GM23338 (cell line): Measurements from ENCODE around the gene PNLIPRP2.

Source experiments
- CREB1 ChIP-seq: fragments of 250-450 bp; sonication (Bioruptor Pico); IDR thresholded peaks from 2 replicates; pipeline ENCODE4 v1.5.0; 2020; ENCODE audit warnings: low read depth, mild to moderate bottlenecking, moderate library complexity
- EZH2 ChIP-seq: fragments of 200-600 bp; sonication (generic); IDR thresholded peaks from one replicate; pipeline ENCODE4 v1.8.0; 2017; ENCODE audit warnings: antibody characterized with exemption, mild to moderate bottlenecking, low read depth; ENCODE audit not compliant: unreplicated experiment
- EZH2phosphoT487 ChIP-seq: fragments of 200-600 bp; sonication (generic); IDR thresholded peaks from one replicate; pipeline ENCODE4 v1.8.1; 2018; ENCODE audit warnings: antibody characterized with exemption; ENCODE audit not compliant: unreplicated experiment
- NANOG ChIP-seq: IDR thresholded peaks from 2 replicates; pipeline ENCODE4 v1.6.1; 2016; ENCODE audit warnings: antibody characterized with exemption, borderline replicate concordance
- POLR2AphosphoS5 ChIP-seq: IDR thresholded peaks from 2 replicates; pipeline ENCODE4 v1.6.1; 2016; ENCODE audit warnings: antibody characterized with exemption, low read depth
- REST ChIP-seq: IDR thresholded peaks from one replicate; pipeline ENCODE4 v1.6.1; 2018; ENCODE audit warnings: antibody characterized with exemption; ENCODE audit not compliant: unreplicated experiment
- ZNF331 ChIP-seq: fragments of 250-450 bp; sonication (Bioruptor Pico); IDR thresholded peaks from 2 replicates; pipeline ENCODE4 v1.5.0; 2020; ENCODE audit warnings: low read depth, mild to moderate bottlenecking, moderate library complexity
- TF ChIP-seq, protein P1 (sequence below), 2 experiments: fragments of 200-600 bp in 1 of 2; sonication (generic) in 1 of 2; conservative IDR thresholded peaks; 2 replicates each; pipeline versions ENCODE4 v1.5.1 to v1.6.1; 2016 to 2017; ENCODE audit warnings: antibody characterized with exemption in 2 of 2, low read depth in 2 of 2, mild to moderate bottlenecking in 2 of 2, moderate library complexity in 1 of 2
- TF ChIP-seq, protein P2 (sequence below): IDR thresholded peaks from 2 replicates; pipeline ENCODE4 v1.6.1; 2016; ENCODE audit warnings: antibody characterized with exemption
- TF ChIP-seq, protein P3 (sequence below): fragments of 250-450 bp; sonication (Bioruptor Pico); IDR thresholded peaks from 2 replicates; pipeline ENCODE4 v1.5.0; 2020; ENCODE audit warnings: mild to moderate bottlenecking, moderate library complexity

- TF ChIP-seq POLR2AphosphoS5: no peak
- TF ChIP-seq, protein P1, sequence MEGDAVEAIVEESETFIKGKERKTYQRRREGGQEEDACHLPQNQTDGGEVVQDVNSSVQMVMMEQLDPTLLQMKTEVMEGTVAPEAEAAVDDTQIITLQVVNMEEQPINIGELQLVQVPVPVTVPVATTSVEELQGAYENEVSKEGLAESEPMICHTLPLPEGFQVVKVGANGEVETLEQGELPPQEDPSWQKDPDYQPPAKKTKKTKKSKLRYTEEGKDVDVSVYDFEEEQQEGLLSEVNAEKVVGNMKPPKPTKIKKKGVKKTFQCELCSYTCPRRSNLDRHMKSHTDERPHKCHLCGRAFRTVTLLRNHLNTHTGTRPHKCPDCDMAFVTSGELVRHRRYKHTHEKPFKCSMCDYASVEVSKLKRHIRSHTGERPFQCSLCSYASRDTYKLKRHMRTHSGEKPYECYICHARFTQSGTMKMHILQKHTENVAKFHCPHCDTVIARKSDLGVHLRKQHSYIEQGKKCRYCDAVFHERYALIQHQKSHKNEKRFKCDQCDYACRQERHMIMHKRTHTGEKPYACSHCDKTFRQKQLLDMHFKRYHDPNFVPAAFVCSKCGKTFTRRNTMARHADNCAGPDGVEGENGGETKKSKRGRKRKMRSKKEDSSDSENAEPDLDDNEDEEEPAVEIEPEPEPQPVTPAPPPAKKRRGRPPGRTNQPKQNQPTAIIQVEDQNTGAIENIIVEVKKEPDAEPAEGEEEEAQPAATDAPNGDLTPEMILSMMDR (conservative IDR thresholded peaks at IDR 0.05; ENCODE audit: low read depth in 2 of 2): no peak
- TF ChIP-seq EZH2: no peak
- no peak for TF ChIP-seq NANOG
- TF ChIP-seq, protein P2, sequence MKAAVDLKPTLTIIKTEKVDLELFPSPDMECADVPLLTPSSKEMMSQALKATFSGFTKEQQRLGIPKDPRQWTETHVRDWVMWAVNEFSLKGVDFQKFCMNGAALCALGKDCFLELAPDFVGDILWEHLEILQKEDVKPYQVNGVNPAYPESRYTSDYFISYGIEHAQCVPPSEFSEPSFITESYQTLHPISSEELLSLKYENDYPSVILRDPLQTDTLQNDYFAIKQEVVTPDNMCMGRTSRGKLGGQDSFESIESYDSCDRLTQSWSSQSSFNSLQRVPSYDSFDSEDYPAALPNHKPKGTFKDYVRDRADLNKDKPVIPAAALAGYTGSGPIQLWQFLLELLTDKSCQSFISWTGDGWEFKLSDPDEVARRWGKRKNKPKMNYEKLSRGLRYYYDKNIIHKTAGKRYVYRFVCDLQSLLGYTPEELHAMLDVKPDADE: no peak
- no peak for TF ChIP-seq REST
- TF ChIP-seq EZH2phosphoT487: no peak
- TF ChIP-seq ZNF331: no peak
- no peak for TF ChIP-seq CREB1 (CRISPR knock-in tag)
- TF ChIP-seq, protein P3, sequence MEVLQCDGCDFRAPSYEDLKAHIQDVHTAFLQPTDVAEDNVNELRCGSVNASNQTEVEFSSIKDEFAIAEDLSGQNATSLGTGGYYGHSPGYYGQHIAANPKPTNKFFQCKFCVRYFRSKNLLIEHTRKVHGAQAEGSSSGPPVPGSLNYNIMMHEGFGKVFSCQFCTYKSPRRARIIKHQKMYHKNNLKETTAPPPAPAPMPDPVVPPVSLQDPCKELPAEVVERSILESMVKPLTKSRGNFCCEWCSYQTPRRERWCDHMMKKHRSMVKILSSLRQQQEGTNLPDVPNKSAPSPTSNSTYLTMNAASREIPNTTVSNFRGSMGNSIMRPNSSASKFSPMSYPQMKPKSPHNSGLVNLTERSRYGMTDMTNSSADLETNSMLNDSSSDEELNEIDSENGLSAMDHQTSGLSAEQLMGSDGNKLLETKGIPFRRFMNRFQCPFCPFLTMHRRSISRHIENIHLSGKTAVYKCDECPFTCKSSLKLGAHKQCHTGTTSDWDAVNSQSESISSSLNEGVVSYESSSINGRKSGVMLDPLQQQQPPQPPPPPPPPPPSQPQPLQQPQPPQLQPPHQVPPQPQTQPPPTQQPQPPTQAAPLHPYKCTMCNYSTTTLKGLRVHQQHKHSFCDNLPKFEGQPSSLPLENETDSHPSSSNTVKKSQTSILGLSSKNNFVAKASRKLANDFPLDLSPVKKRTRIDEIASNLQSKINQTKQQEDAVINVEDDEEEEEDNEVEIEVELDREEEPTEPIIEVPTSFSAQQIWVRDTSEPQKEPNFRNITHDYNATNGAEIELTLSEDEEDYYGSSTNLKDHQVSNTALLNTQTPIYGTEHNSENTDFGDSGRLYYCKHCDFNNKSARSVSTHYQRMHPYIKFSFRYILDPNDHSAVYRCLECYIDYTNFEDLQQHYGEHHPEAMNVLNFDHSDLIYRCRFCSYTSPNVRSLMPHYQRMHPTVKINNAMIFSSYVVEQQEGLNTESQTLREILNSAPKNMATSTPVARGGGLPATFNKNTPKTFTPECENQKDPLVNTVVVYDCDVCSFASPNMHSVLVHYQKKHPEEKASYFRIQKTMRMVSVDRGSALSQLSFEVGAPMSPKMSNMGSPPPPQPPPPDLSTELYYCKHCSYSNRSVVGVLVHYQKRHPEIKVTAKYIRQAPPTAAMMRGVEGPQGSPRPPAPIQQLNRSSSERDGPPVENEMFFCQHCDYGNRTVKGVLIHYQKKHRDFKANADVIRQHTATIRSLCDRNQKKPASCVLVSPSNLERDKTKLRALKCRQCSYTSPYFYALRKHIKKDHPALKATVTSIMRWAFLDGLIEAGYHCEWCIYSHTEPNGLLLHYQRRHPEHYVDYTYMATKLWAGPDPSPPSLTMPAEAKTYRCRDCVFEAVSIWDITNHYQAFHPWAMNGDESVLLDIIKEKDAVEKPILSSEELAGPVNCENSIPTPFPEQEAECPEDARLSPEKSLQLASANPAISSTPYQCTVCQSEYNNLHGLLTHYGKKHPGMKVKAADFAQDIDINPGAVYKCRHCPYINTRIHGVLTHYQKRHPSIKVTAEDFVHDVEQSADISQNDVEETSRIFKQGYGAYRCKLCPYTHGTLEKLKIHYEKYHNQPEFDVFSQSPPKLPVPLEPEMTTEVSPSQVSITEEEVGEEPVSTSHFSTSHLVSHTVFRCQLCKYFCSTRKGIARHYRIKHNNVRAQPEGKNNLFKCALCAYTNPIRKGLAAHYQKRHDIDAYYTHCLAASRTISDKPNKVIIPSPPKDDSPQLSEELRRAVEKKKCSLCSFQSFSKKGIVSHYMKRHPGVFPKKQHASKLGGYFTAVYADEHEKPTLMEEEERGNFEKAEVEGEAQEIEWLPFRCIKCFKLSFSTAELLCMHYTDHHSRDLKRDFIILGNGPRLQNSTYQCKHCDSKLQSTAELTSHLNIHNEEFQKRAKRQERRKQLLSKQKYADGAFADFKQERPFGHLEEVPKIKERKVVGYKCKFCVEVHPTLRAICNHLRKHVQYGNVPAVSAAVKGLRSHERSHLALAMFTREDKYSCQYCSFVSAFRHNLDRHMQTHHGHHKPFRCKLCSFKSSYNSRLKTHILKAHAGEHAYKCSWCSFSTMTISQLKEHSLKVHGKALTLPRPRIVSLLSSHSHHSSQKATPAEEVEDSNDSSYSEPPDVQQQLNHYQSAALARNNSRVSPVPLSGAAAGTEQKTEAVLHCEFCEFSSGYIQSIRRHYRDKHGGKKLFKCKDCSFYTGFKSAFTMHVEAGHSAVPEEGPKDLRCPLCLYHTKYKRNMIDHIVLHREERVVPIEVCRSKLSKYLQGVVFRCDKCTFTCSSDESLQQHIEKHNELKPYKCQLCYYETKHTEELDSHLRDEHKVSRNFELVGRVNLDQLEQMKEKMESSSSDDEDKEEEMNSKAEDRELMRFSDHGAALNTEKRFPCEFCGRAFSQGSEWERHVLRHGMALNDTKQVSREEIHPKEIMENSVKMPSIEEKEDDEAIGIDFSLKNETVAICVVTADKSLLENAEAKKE: no peak
Measured at GRCh38 chr10:116593139-116593740, 27.5 kb upstream of the PNLIPRP2 start.
